Fibroblast of pulmonary artery (primary cell): ENCODE measurements around the gene CSAG2.
"Not testable (repeated sequence)": the region's sequence is repeated elsewhere in the genome, so short reads cannot be mapped to it uniquely, and the experiment has no call there.

ENCODE experiments used
- DNase-seq: peaks from one replicate; pipeline ENCODE4 v3.0.0-alpha.2; 2010; ENCODE audit warnings: low read depth
- H3K4me3 ChIP-seq: replicated peaks from 2 replicates; pipeline ENCODE4 v1.5.1; 2011; ENCODE audit warnings: low read depth, mild to moderate bottlenecking, control low read depth, low read length, moderate library complexity
- CTCF ChIP-seq: IDR thresholded peaks from 2 replicates; pipeline ENCODE4 v1.5.1; 2011; ENCODE audit warnings: mild to moderate bottlenecking, control low read depth, low read length, inconsistent platforms; ENCODE audit errors: missing control alignments

Gene CSAG2

GRCh38 chrX:152725409-152725808 is 16.3 kb upstream of the CSAG2 start:
- DNase-seq, result no peak
- no peak for TF ChIP-seq CTCF
- no peak overlapping the region for H3K4me3 ChIP-seq

- H3K4me3 ChIP-seq, DNase-seq: not testable (repeated sequence)
Measured at GRCh38 chrX:152713815-152714787, 5.0 kb upstream of the CSAG2 start, which contains the start of gene MAGEA2B. Gene MAGEA2B, plus strand, starts transcription at chrX:152714628. Its CDS starts 2,479 bp downstream, at chrX:152717107.

GRCh38 chrX:152713195-152713594 is 4.1 kb upstream of the CSAG2 start:
- H3K4me3 ChIP-seq, DNase-seq: not testable (repeated sequence)

- not testable (repeated sequence) for DNase-seq, H3K4me3 ChIP-seq
Measured at GRCh38 chrX:152706500-152706899, 2.6 kb downstream of the CSAG2 start.

- DNase-seq, H3K4me3 ChIP-seq: not testable (repeated sequence)
Measured at GRCh38 chrX:152700390-152700789, 8.7 kb downstream of the CSAG2 start.

GRCh38 chrX:152697952-152698931 is 10.8 kb downstream of the CSAG2 start, which contains the start of gene MAGEA3:
Gene MAGEA3, plus strand, starts transcription at chrX:152698794. Its CDS starts 2,039 bp downstream, at chrX:152700833.
- H3K4me3 ChIP-seq, DNase-seq: not testable (repeated sequence)

- H3K4me3 ChIP-seq, DNase-seq: not testable (repeated sequence)
Measured at GRCh38 chrX:152681012-152681411, 28.1 kb downstream of the CSAG2 start.

GRCh38 chrX:152674652-152675051 is 34.4 kb downstream of the CSAG2 start:
- H3K4me3 ChIP-seq, DNase-seq: not testable (repeated sequence)

- H3K4me3 ChIP-seq, result no peak overlapping the region
- TF ChIP-seq CTCF, result no peak
- no peak for DNase-seq
Measured at GRCh38 chrX:152674135-152674534, 34.9 kb downstream of the CSAG2 start.

GRCh38 chrX:152663086-152663485 is 46.0 kb downstream of the CSAG2 start:
- TF ChIP-seq CTCF, result no peak
- H3K4me3 ChIP-seq, result no peak overlapping the region
- no peak for DNase-seq
